SK-N-MC (cell line): Measurements from ENCODE around the gene MBIP.

Source experiments
- EZH2 ChIP-seq: fragments of 200-600 bp; sonication (generic); IDR thresholded peaks from one replicate; pipeline ENCODE4 v1.6.1; 2017; ENCODE audit warnings: antibody characterized with exemption
- FOXP2 ChIP-seq: optimal IDR thresholded peaks from 2 replicates; pipeline ENCODE3; 2011; ENCODE audit warnings: mild to moderate bottlenecking, moderate library complexity; ENCODE audit not compliant: insufficient read depth; ENCODE audit errors: extremely low read length, control extremely low read depth
- POLR2AphosphoS5 ChIP-seq: IDR thresholded peaks from 2 replicates; pipeline ENCODE4 v1.6.1; 2012; ENCODE audit warnings: mild to moderate bottlenecking, low read depth, low read length, borderline replicate concordance

GRCh38 chr14:36268121-36268520, 52.3 kb downstream of the MBIP start:
- TF ChIP-seq POLR2AphosphoS5 (no peak), EZH2 (no peak), FOXP2 (no peak)
